HepG2 (cell line): ENCODE results near the gene TLN1. TPM values are rescaled to one million over a fixed set of nuclear protein-coding genes. Genes with fewer than 3 reads are reported as not detected.

Experiments
- FOXO1 ChIP-seq: sonication (generic); formaldehyde crosslinking; IDR thresholded peaks from 2 replicates; pipeline ENCODE4 v1.4.0; 2020; ENCODE audit warnings: missing genetic modification reagents
- HOXA7 ChIP-seq: sonication (generic); formaldehyde crosslinking; IDR thresholded peaks from 2 replicates; pipeline ENCODE4 v1.8.1; 2022; ENCODE audit warnings: mild to moderate bottlenecking, missing genetic modification reagents, moderate library complexity
- KDM1A ChIP-seq: IDR thresholded peaks from 2 replicates; pipeline ENCODE4 v1.6.1; 2016; ENCODE audit warnings: missing compliant biosample characterization
- MXD1 ChIP-seq: sonication (generic); formaldehyde crosslinking; IDR thresholded peaks from 2 replicates; pipeline ENCODE4 v1.4.0; 2020; ENCODE audit warnings: mild to moderate bottlenecking, missing genetic modification reagents
- MXD3 ChIP-seq: IDR thresholded peaks from 2 replicates; pipeline ENCODE4 v1.6.1; 2016; ENCODE audit warnings: mild to moderate bottlenecking, missing biosample characterization, missing genetic modification reagents
- MYNN ChIP-seq: sonication (generic); formaldehyde crosslinking; IDR thresholded peaks from 2 replicates; pipeline ENCODE4 v1.4.0; 2020; ENCODE audit warnings: mild to moderate bottlenecking, low read depth, missing genetic modification reagents
- ONECUT2 ChIP-seq: sonication (generic); formaldehyde crosslinking; IDR thresholded peaks from 2 replicates; pipeline ENCODE4 v1.4.0; 2020; ENCODE audit warnings: missing genetic modification reagents
- PAX8 ChIP-seq: sonication (generic); formaldehyde crosslinking; IDR thresholded peaks from 2 replicates; pipeline ENCODE4 v1.8.0; 2022; ENCODE audit warnings: mild to moderate bottlenecking, missing genetic modification reagents, borderline replicate concordance
- RFXAP ChIP-seq: sonication (generic); formaldehyde crosslinking; IDR thresholded peaks from 2 replicates; pipeline ENCODE4 v1.4.0; 2020; ENCODE audit warnings: missing genetic modification reagents, borderline replicate concordance
- RNF2 ChIP-seq: fragments of 450-650 bp; conservative IDR thresholded peaks from 2 replicates; pipeline ENCODE4 v1.6.1; 2016; ENCODE audit warnings: low read depth
- SSRP1 ChIP-seq: IDR thresholded peaks from 2 replicates; pipeline ENCODE4 v1.6.1; 2016; ENCODE audit warnings: control low read depth
- STAG1 ChIP-seq: sonication (generic); formaldehyde crosslinking; IDR thresholded peaks from 2 replicates; pipeline ENCODE4 v1.4.0; 2020; ENCODE audit warnings: missing genetic modification reagents
- ZC3H13 ChIP-seq: sonication (generic); formaldehyde crosslinking; IDR thresholded peaks from 2 replicates; pipeline ENCODE4 v1.8.1; 2023; ENCODE audit warnings: mild to moderate bottlenecking, missing genetic modification reagents, moderate library complexity
- ZNF224 ChIP-seq: sonication (generic); formaldehyde crosslinking; IDR thresholded peaks from 2 replicates; pipeline ENCODE4 v1.5.0; 2020; ENCODE audit warnings: mild to moderate bottlenecking, missing genetic modification reagents
- ZNF232 ChIP-seq: sonication (generic); formaldehyde crosslinking; IDR thresholded peaks from 2 replicates; pipeline ENCODE4 v1.4.0; 2020; ENCODE audit warnings: missing genetic modification reagents, borderline replicate concordance
- ZNF367 ChIP-seq: sonication (generic); formaldehyde crosslinking; IDR thresholded peaks from 2 replicates; pipeline ENCODE4 v1.4.0; 2020; ENCODE audit warnings: missing genetic modification reagents, borderline replicate concordance
- ZNF552 ChIP-seq: sonication (generic); formaldehyde crosslinking; IDR thresholded peaks from 2 replicates; pipeline ENCODE4 v1.9.0; 2022; ENCODE audit warnings: missing genetic modification reagents, mild to moderate bottlenecking, borderline replicate concordance
- ZNF644 ChIP-seq: IDR thresholded peaks from 2 replicates; pipeline ENCODE4 v1.6.1; 2016; ENCODE audit warnings: low read depth
- ZNF724P ChIP-seq: sonication (generic); formaldehyde crosslinking; IDR thresholded peaks from 2 replicates; pipeline ENCODE4 v1.8.0; 2022; ENCODE audit warnings: missing genetic modification reagents, borderline replicate concordance
- ZNF737 ChIP-seq: sonication (generic); formaldehyde crosslinking; IDR thresholded peaks from 2 replicates; pipeline ENCODE4 v1.5.0; 2020; ENCODE audit warnings: missing genetic modification reagents, mild to moderate bottlenecking, borderline replicate concordance
- polyA plus RNA-seq, 8 experiments: library from polyadenylated mRNA; depleted of rRNA in 3 of 8; stranded (reverse) in 7 of 8; unstranded in 1 of 8; fragments of >200 nt; fragmentation: Illumina TruSeq in 4 of 8; extraction: Trizol in 4 of 8; gene quantifications; 2 replicates each; pipeline versions ENCODE4 v1.2.1 to v1.2.3, GENCODE V29; 2011 to 2016; ENCODE audit warnings: low read depth in 4 of 8, missing spikeins in 1 of 8, mixed read lengths in 1 of 8; ENCODE audit not compliant: insufficient read depth in 1 of 8
- total RNA-seq, 5 experiments: library from RNA; depleted of rRNA; stranded (reverse); fragments of >200 nt; fragmentation: Illumina TruSeq; extraction: Trizol; gene quantifications; 2 replicates each; pipeline ENCODE4 v1.2.3, GENCODE V29; 2016; ENCODE audit warnings: low read depth in 1 of 5
- TF ChIP-seq, protein P1 (sequence below): sonication (generic); formaldehyde crosslinking; IDR thresholded peaks from 2 replicates; pipeline ENCODE4 v1.4.0; 2020; ENCODE audit warnings: low read depth, mild to moderate bottlenecking, missing genetic modification reagents
- TF ChIP-seq, protein P2 (sequence below): sonication (generic); formaldehyde crosslinking; IDR thresholded peaks from 2 replicates; pipeline ENCODE4 v1.5.0; 2020; ENCODE audit warnings: mild to moderate bottlenecking, missing genetic modification reagents
- TF ChIP-seq, protein P3 (sequence below): sonication (generic); formaldehyde crosslinking; IDR thresholded peaks from 2 replicates; pipeline ENCODE4 v1.8.0; 2022; ENCODE audit warnings: mild to moderate bottlenecking, missing genetic modification reagents; ENCODE audit not compliant: insufficient replicate concordance
- TF ChIP-seq, protein P4 (sequence below): sonication (generic); formaldehyde crosslinking; IDR thresholded peaks from 2 replicates; pipeline ENCODE4 v1.5.1; 2020; ENCODE audit warnings: missing genetic modification reagents, mild to moderate bottlenecking, borderline replicate concordance

Gene TLN1
- total and polyA plus RNA-seq, 2 of the 13 experiments (the other 11 are each of a cell fraction or from before 2014, with no cell fraction given): 35.2 to 51.8 TPM

DNA sequence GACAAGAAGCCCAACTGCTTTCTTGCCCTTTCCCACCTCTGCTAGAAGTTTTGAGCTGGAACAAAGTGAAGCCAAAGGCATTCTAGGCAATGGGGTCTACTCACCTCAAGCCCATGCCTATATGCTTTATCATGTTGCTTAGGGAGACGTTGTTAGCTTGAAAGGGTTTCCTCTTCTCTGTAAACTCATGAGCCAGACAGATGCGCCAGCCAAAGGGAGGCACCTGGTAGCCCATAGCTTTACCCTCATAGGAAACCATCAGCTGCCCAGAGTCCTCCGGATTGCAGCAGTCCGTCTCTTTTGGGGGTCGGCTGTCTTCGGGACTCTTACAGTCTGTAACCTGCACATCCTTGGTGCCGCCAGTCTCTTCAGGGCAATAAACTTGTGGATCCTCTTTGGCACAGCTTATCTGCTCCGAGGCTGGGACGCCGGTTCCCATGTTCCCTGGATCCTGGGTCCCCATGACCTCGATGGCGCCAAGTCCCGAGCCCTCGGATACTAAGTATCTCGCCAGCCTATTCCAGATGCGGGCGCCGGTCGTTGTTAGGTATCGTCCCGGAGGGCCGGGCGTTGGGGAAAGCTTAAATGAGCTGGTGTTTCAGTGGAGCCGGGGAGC lies 16.4 kb upstream of the TLN1 start (continued):
- TF ChIP-seq ZNF552 (CRISPR knock-in tag): no peak
- no peak for TF ChIP-seq ZNF224 (CRISPR knock-in tag)
- no peak for TF ChIP-seq MYNN (CRISPR knock-in tag)
- TF ChIP-seq MXD1 (CRISPR knock-in tag): 0 out of 2 replicates have a peak, but pooled peaks have one; percentile 19
- TF ChIP-seq ZNF724P (CRISPR knock-in tag): no peak
- TF ChIP-seq KDM1A (CRISPR knock-in tag): no peak
- TF ChIP-seq ZNF644 (CRISPR knock-in tag): no peak
- 0 out of 2 replicates have a peak, but pooled peaks have one; percentile 56 for TF ChIP-seq ZNF737 (CRISPR knock-in tag)
- no peak for TF ChIP-seq RNF2
- TF ChIP-seq SSRP1: no peak
- TF ChIP-seq ZC3H13 (CRISPR knock-in tag): 0 out of 2 replicates have a peak, but pooled peaks have one; percentile 19
- no peak for TF ChIP-seq MXD3 (CRISPR knock-in tag)
- TF ChIP-seq ONECUT2 (CRISPR knock-in tag): no peak
- TF ChIP-seq HOXA7 (CRISPR knock-in tag): no peak
- TF ChIP-seq, protein P1, sequence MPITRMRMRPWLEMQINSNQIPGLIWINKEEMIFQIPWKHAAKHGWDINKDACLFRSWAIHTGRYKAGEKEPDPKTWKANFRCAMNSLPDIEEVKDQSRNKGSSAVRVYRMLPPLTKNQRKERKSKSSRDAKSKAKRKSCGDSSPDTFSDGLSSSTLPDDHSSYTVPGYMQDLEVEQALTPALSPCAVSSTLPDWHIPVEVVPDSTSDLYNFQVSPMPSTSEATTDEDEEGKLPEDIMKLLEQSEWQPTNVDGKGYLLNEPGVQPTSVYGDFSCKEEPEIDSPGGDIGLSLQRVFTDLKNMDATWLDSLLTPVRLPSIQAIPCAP (CRISPR knock-in tag): no peak
- TF ChIP-seq, protein P2, sequence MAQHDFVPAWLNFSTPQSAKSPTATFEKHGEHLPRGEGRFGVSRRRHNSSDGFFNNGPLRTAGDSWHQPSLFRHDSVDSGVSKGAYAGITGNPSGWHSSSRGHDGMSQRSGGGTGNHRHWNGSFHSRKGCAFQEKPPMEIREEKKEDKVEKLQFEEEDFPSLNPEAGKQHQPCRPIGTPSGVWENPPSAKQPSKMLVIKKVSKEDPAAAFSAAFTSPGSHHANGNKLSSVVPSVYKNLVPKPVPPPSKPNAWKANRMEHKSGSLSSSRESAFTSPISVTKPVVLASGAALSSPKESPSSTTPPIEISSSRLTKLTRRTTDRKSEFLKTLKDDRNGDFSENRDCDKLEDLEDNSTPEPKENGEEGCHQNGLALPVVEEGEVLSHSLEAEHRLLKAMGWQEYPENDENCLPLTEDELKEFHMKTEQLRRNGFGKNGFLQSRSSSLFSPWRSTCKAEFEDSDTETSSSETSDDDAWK (CRISPR knock-in tag): no peak
- TF ChIP-seq RFXAP (CRISPR knock-in tag): no peak
- TF ChIP-seq, protein P3, sequence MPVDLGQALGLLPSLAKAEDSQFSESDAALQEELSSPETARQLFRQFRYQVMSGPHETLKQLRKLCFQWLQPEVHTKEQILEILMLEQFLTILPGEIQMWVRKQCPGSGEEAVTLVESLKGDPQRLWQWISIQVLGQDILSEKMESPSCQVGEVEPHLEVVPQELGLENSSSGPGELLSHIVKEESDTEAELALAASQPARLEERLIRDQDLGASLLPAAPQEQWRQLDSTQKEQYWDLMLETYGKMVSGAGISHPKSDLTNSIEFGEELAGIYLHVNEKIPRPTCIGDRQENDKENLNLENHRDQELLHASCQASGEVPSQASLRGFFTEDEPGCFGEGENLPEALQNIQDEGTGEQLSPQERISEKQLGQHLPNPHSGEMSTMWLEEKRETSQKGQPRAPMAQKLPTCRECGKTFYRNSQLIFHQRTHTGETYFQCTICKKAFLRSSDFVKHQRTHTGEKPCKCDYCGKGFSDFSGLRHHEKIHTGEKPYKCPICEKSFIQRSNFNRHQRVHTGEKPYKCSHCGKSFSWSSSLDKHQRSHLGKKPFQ (CRISPR knock-in tag): no peak
- TF ChIP-seq ZNF232 (CRISPR knock-in tag): peak; percentile 56; the same call in 1 of the 2 replicates
- no peak for TF ChIP-seq STAG1 (CRISPR knock-in tag)
- TF ChIP-seq ZNF367 (CRISPR knock-in tag): 0 out of 2 replicates have a peak, but pooled peaks have one; percentile 29
- 0 out of 2 replicates have a peak, but pooled peaks have one; percentile 12 for TF ChIP-seq PAX8
- TF ChIP-seq, protein P4, sequence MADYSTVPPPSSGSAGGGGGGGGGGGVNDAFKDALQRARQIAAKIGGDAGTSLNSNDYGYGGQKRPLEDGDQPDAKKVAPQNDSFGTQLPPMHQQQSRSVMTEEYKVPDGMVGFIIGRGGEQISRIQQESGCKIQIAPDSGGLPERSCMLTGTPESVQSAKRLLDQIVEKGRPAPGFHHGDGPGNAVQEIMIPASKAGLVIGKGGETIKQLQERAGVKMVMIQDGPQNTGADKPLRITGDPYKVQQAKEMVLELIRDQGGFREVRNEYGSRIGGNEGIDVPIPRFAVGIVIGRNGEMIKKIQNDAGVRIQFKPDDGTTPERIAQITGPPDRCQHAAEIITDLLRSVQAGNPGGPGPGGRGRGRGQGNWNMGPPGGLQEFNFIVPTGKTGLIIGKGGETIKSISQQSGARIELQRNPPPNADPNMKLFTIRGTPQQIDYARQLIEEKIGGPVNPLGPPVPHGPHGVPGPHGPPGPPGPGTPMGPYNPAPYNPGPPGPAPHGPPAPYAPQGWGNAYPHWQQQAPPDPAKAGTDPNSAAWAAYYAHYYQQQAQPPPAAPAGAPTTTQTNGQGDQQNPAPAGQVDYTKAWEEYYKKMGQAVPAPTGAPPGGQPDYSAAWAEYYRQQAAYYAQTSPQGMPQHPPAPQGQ (CRISPR knock-in tag): no peak
- no peak for TF ChIP-seq FOXO1 (CRISPR knock-in tag)
